Endothelial cell of umbilical vein (primary cell): ENCODE data around the gene DPY19L2. TPM values are rescaled to one million over a fixed set of nuclear protein-coding genes. Genes with fewer than 3 reads are reported as not detected.
"Not testable (repeated sequence)": the region's sequence is repeated elsewhere in the genome, so short reads cannot be mapped to it uniquely, and the experiment has no call there.

Experiments used
- BruUV-seq: library from RNA; stranded (reverse); fragments of 400-500 nt; replicated peaks from 2 replicates; lab custom pipeline; 2021; lab: Mats Ljungman, UMichigan
- CTCF ChIA-PET: fragments of 300-600, 350-600 bp; sonication (Branson Sonifier 250); formaldehyde crosslinking; loops from one replicate; lab custom pipeline; 2021; ENCODE audit warnings: antibody characterized with exemption, inconsistent platforms; lab: Charles Lee
- POLR2A ChIA-PET: fragments of 300-600, 350-600 bp; sonication (Branson Sonifier 250); formaldehyde crosslinking; loops from one replicate; lab custom pipeline; 2021; ENCODE audit warnings: antibody characterized with exemption, inconsistent platforms; lab: Charles Lee
- DNase-seq: peaks from one replicate; pipeline ENCODE4 v3.0.0-alpha.2; 2011; ENCODE audit warnings: low read depth, low spot score
- FAIRE-seq: peaks from 2 replicates; lab custom pipeline; 2011; peaks lifted over from hg19 to GRCh38; lab: Jason Lieb, UNC
- H2AFZ ChIP-seq: 2 replicates; pipeline ENCODE4 v1.6.0; 2012; ENCODE audit warnings: low read depth, low read length, control low read depth, inconsistent platforms
- H3K27ac ChIP-seq: 2 replicates; pipeline ENCODE4 v1.5.1; 2011; ENCODE audit warnings: low read depth, mild to moderate bottlenecking, control low read depth, low read length, moderate library complexity; ENCODE audit not compliant: insufficient read depth
- H3K27me3 ChIP-seq, 2 experiments: 2 replicates each; pipeline versions ENCODE4 v1.6.0 to v1.6.1; 2011; ENCODE audit warnings: low read length in 2 of 2, mixed read lengths in 1 of 2; ENCODE audit not compliant: control insufficient read depth in 2 of 2, insufficient read depth in 2 of 2
- H3K36me3 ChIP-seq, 2 experiments: 2 replicates in 1 of 2; 3 replicates in 1 of 2; pipeline ENCODE4 v1.5.1; 2011; ENCODE audit warnings: low read length in 2 of 2, mild to moderate bottlenecking in 1 of 2, moderate library complexity in 1 of 2; ENCODE audit not compliant: control insufficient read depth in 2 of 2, insufficient read depth in 2 of 2; ENCODE audit errors: extremely low read depth in 1 of 2
- H3K4me1 ChIP-seq: 3 replicates; pipeline ENCODE4 v1.5.1; 2011; ENCODE audit warnings: mild to moderate bottlenecking, low read length; ENCODE audit not compliant: control insufficient read depth, insufficient read depth; ENCODE audit errors: extremely low read depth
- H3K4me2 ChIP-seq: 2 replicates; pipeline ENCODE4 v1.6.1; 2011; ENCODE audit warnings: low read length, control low read depth, mixed read lengths; ENCODE audit not compliant: insufficient read depth
- H3K4me3 ChIP-seq, 3 experiments: fragments of 200-600 bp in 1 of 3; sonication (generic), shearing (Covaris generic) in 1 of 3; replicated peaks in 1 of 3; 2 replicates each; pipeline ENCODE4 v1.5.1; 2011 to 2016; ENCODE audit warnings: control low read depth in 3 of 3, low read length in 3 of 3, mild to moderate bottlenecking in 2 of 3, inconsistent platforms in 1 of 3, low read depth in 1 of 3, moderate library complexity in 1 of 3; ENCODE audit not compliant: insufficient read depth in 1 of 3
- H3K79me2 ChIP-seq: 2 replicates; pipeline ENCODE4 v1.6.0; 2012; ENCODE audit warnings: low read length, inconsistent platforms; ENCODE audit not compliant: control insufficient read depth, insufficient read depth
- H3K9ac ChIP-seq: replicated peaks from 2 replicates; pipeline ENCODE3; 2011; ENCODE audit warnings: low read length, control low read depth; ENCODE audit not compliant: insufficient read depth; ENCODE audit errors: extremely low read depth
- H3K9me1 ChIP-seq: replicated peaks from 3 replicates; pipeline ENCODE4 v1.6.0; 2011; ENCODE audit warnings: mild to moderate bottlenecking, low read length; ENCODE audit not compliant: control insufficient read depth, insufficient read depth; ENCODE audit errors: extremely low read depth
- H3K9me3 ChIP-seq: replicated peaks from 2 replicates; pipeline ENCODE4 v1.5.1; 2012; ENCODE audit warnings: low read length, inconsistent platforms; ENCODE audit not compliant: control insufficient read depth, insufficient read depth
- H4K20me1 ChIP-seq: replicated peaks from 2 replicates; pipeline ENCODE3; 2011; ENCODE audit warnings: mild to moderate bottlenecking, low read length; ENCODE audit not compliant: control insufficient read depth, insufficient read depth; ENCODE audit errors: extremely low read depth
- EZH2 ChIP-seq: IDR thresholded peaks from 2 replicates; pipeline ENCODE4 v1.6.1; 2012; ENCODE audit warnings: borderline replicate concordance, low read depth, mild to moderate bottlenecking, moderate library complexity, low read length, inconsistent platforms; ENCODE audit not compliant: severe bottlenecking
- FOS ChIP-seq: IDR thresholded peaks from 2 replicates; pipeline ENCODE4 v1.6.1; 2011; ENCODE audit warnings: mild to moderate bottlenecking, low read length, moderate library complexity, borderline replicate concordance; ENCODE audit not compliant: insufficient read depth
- GATA2 ChIP-seq: IDR thresholded peaks from 2 replicates; pipeline ENCODE4 v1.7.0; 2011; ENCODE audit warnings: low read depth, mild to moderate bottlenecking, moderate library complexity, mixed read lengths, low read length; ENCODE audit not compliant: insufficient read length, insufficient read depth
- JUN ChIP-seq: IDR thresholded peaks from 2 replicates; pipeline ENCODE4 v1.6.1; 2011; ENCODE audit warnings: borderline replicate concordance, low read depth; ENCODE audit not compliant: insufficient read length, insufficient read depth
- MAX ChIP-seq: IDR thresholded peaks from 2 replicates; pipeline ENCODE4 v1.6.1; 2011; ENCODE audit not compliant: insufficient read depth, insufficient read length
- MYC ChIP-seq: IDR thresholded peaks from one replicate; pipeline ENCODE4 v1.6.1; 2011; ENCODE audit warnings: mild to moderate bottlenecking, low read depth, low read length
- dilution Hi-C: fragments of 300-500 bp; cut with MboI; formaldehyde crosslinking; loops from one replicate; pipeline ENCODE4 v1.15.0; 2019; ENCODE audit warnings: low sequenced_read_pairs; ENCODE audit not compliant: extremely low pct_ligation_motif_present
- intact Hi-C: fragments of 100-400 bp; cut with micrococcal nuclease; formaldehyde crosslinking; loops from one replicate; pipeline ENCODE4 v1.10.0; 2022
- polyA plus RNA-seq, 4 experiments: library from polyadenylated mRNA; depleted of rRNA in 3 of 4; stranded (reverse) in 3 of 4; unstranded in 1 of 4; fragments of >200 nt; gene quantifications; 2 replicates each; pipeline versions ENCODE4 v1.2.1 to v1.2.3, GENCODE V29; 2011 to 2012; ENCODE audit warnings: missing spikeins in 1 of 4
- total RNA-seq: library from RNA; stranded (reverse); gene quantifications from 2 replicates; pipeline ENCODE4 v1.2.3, GENCODE V29; 2021

DPY19L2 gene
- total and polyA plus RNA-seq, 2 donors (not counting 3 experiments of a cell fraction or from before 2014, with no cell fraction given), result 0.59 to 1.6 TPM

GRCh38 chr12:63706336-63706735, 38.0 kb upstream of the DPY19L2 start:
- H3K4me2 ChIP-seq, result no peak overlapping the region
- no peak for FAIRE-seq
- BruUV-seq, result no TSS peak
- H3K27ac ChIP-seq, result no peak overlapping the region
- no peaks in the 10 kb centered on the region for H4K20me1 ChIP-seq
- dilution Hi-C loops, result no loop called here
- H2AFZ ChIP-seq, result no peak overlapping the region
- H3K9me3 ChIP-seq, result no peaks in the 10 kb centered on the region
- H3K79me2 ChIP-seq, result no peaks in the 10 kb centered on the region
- H3K36me3 ChIP-seq, result no peaks in the 10 kb centered on the region
- no peak overlapping the region for H3K9ac ChIP-seq
- H3K4me1 ChIP-seq, result no peaks in the 10 kb centered on the region
- TF ChIP-seq EZH2 (no peak), JUN (no peak), MYC (no peak), MAX (no peak), FOS (no peak), GATA2 (no peak)
- peaks cover 2% of the 10 kb centered on the region for H3K9me1 ChIP-seq
- no peak for DNase-seq
- peaks cover 0 to 2% of the 10 kb centered on the region in 2 experiments for H3K27me3 ChIP-seq
- H3K4me3 ChIP-seq, result no peak overlapping the region
- ChIA-PET POLR2A (no interaction called here), CTCF (no interaction called here)
- intact Hi-C loops, result no loop called here

DNA sequence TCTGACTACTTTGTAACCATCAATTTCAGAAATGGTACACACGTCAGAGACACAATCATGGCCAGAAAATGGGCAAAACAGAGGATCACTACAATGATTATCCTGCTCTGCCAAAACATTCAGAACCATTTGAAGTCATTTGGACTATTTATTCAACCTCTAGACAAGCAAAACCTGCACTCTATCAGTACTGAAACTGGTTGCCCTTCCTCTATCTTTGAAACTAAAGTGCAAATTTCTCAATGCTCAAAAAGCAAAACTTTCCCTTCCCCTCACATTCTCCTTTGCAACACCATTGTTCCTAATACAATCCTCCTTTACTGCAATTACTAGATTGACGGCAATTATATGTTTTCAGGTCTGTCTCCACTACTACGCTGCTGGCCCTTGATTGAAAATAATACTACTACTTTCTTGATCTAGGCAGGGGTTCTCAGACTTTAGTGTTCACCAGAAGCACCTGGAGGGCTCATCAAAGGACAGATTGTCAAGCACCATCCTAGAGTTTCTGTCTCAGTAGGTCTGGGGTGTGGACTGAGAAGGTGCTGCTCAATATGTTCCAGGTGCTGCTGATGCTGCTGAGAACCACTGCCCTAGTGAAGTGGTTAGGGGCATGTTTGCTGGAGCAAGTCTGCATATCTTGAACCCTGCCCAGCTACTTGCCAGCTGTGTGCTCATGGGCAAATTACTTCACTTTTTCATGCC, 31.5 kb upstream of the DPY19L2 start:
- H3K9me1 ChIP-seq, H3K27ac ChIP-seq, CTCF ChIA-PET, H2AFZ ChIP-seq, H3K79me2 ChIP-seq, dilution Hi-C loops, H3K4me2 ChIP-seq, DNase-seq, H3K4me3 ChIP-seq, POLR2A ChIA-PET, H3K36me3 ChIP-seq, H3K4me1 ChIP-seq, H3K9ac ChIP-seq, BruUV-seq, H3K27me3 ChIP-seq, intact Hi-C loops, H3K9me3 ChIP-seq, H4K20me1 ChIP-seq, FAIRE-seq: not testable (repeated sequence)

DNA sequence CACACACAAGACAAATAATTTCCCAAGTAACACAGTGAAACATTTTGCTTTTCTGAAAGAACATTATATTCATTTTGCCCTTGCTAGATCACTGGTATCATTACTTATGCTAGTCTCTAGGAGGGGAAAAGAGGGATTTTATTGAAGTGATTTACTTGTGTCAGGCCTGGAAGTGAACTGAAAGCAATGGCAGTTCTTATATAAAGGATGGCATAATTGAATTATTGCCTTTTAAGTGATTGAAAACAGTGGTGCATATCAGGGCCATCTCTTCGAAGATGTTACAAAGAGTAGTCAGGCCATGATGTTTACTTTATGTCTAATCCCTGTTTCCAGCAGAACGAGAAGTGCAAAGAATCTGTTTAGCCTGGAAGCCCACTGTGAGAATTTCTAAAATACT, 30.7 kb upstream of the DPY19L2 start:
- H4K20me1 ChIP-seq, intact Hi-C loops, H3K36me3 ChIP-seq, H3K79me2 ChIP-seq, FAIRE-seq, CTCF ChIA-PET, H3K4me2 ChIP-seq, H3K27me3 ChIP-seq, dilution Hi-C loops, H2AFZ ChIP-seq, BruUV-seq, H3K4me1 ChIP-seq, H3K27ac ChIP-seq, DNase-seq, H3K9ac ChIP-seq, H3K4me3 ChIP-seq, H3K9me3 ChIP-seq, POLR2A ChIA-PET, H3K9me1 ChIP-seq: not testable (repeated sequence)
